Mononuclear cell (primary cell): ENCODE data around the gene SLC66A3. TPM values are rescaled to one million over a fixed set of nuclear protein-coding genes. Genes with fewer than 3 reads are reported as not detected.

Experiments
- H3K27me3 ChIP-seq: 2 replicates; pipeline ENCODE4 v1.6.0; 2011; ENCODE audit warnings: low read length, control low read depth; ENCODE audit not compliant: insufficient read depth
- H3K4me1 ChIP-seq: 2 replicates; pipeline ENCODE4 v1.5.1; 2011; ENCODE audit warnings: mild to moderate bottlenecking, low read length, control low read depth; ENCODE audit not compliant: insufficient read depth
- H3K4me3 ChIP-seq: 2 replicates; pipeline ENCODE4 v1.5.1; 2011; ENCODE audit warnings: mild to moderate bottlenecking, low read length, moderate library complexity
- H3K9me3 ChIP-seq: 2 replicates; pipeline ENCODE4 v1.5.1; 2011; ENCODE audit warnings: low read depth, mild to moderate bottlenecking, control low read depth, low read length
- total RNA-seq: library from RNA; depleted of rRNA; stranded (reverse); fragments of >200 nt; gene quantifications from one replicate; pipeline ENCODE4 v1.2.3, GENCODE V29; 2012

SLC66A3 gene
- total RNA-seq, 1 donor, result 40.0 TPM

GRCh38 chr2:11129598-11130449, 25.4 kb upstream of the SLC66A3 start:
- Histone ChIP-seq H3K4me1 (peaks cover 31% of the 10 kb centered on the region), H3K9me3 (no peaks in the 10 kb centered on the region), H3K27me3 (no peaks in the 10 kb centered on the region), H3K4me3 (peak overlapping the region; percentile 15)

- Histone ChIP-seq H3K9me3 (no peaks in the 10 kb centered on the region), H3K4me1 (peaks cover 31% of the 10 kb centered on the region), H3K4me3 (no peak overlapping the region), H3K27me3 (no peaks in the 10 kb centered on the region)
These were observed 23.9 kb upstream of the SLC66A3 start for GRCh38 chr2:11131166-11131920.

- Histone ChIP-seq H3K27me3 (no peaks in the 10 kb centered on the region), H3K9me3 (no peaks in the 10 kb centered on the region), H3K4me1 (peaks cover 31% of the 10 kb centered on the region), H3K4me3 (no peak overlapping the region)
These were observed 23.1 kb upstream of the SLC66A3 start for GRCh38 chr2:11132036-11132671.

DNA sequence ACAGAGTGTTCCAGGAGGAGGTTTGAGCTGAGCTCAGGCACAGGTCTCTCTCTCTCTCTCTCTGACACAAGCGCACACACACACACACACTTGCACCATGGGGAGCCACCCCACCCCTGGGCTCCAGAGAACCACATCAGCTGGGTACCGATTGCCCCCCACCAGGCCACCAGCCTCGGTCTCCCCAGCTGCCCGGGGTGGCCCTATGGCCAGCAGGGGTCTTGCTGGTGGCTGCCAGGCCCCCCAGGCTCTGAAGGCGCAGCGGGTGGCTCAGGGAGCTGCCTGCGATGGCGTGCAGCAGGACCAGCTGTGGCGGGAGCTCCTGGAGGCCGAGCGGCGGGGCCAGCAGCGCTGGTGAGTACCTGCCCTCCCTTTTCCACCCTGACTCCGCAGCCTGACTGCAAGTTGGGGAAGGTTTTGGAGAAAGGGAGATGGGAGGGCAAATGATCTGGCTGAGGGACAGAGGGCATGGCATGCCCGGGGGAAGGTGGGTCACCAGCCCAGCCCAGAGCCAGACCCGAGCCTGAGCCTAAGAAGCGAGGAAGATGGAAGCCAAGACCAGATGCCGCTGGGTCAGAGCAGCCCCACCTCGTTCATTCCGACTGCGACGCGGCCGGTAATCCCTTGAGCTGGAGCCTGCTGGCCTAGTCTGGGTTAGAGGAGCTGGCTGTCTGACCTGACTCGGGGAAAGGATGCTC, 21.9 kb upstream of the SLC66A3 start:
- H3K4me1 ChIP-seq, result peaks cover 31% of the 10 kb centered on the region
- no peaks in the 10 kb centered on the region for H3K27me3 ChIP-seq
- H3K9me3 ChIP-seq, result no peaks in the 10 kb centered on the region
- H3K4me3 ChIP-seq, result peak overlapping the region; percentile 37

- Histone ChIP-seq H3K4me3 (no peak overlapping the region), H3K4me1 (peaks cover 31% of the 10 kb centered on the region), H3K9me3 (no peaks in the 10 kb centered on the region), H3K27me3 (no peaks in the 10 kb centered on the region)
These were observed 21.3 kb upstream of the SLC66A3 start for GRCh38 chr2:11133936-11134320.

- Histone ChIP-seq H3K27me3 (no peaks in the 10 kb centered on the region), H3K4me1 (peaks cover 31% of the 10 kb centered on the region), H3K4me3 (no peak overlapping the region), H3K9me3 (no peaks in the 10 kb centered on the region)
These were observed 20.9 kb upstream of the SLC66A3 start for GRCh38 chr2:11134349-11134748.

DNA sequence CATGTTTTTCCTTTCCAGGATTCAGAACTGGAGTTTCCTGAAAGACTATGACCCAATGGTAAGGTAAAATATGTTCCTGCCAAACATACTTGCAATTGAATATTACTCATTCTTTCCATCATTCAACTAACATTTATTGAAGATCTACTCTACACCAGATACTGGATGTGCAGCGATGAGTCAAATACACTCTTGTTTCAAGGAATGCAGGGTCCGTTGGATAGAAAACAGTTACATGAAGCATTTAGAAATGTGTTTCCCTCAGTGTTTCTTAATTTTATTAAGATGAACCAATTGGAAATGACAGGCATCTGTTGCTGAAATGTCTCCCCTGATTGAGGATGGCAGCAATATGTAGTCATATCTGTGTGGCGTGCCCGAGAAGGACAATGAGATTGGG, 14.8 kb upstream of the SLC66A3 start:
- Histone ChIP-seq H3K4me3 (no peak overlapping the region), H3K27me3 (no peaks in the 10 kb centered on the region), H3K4me1 (peaks cover 4% of the 10 kb centered on the region), H3K9me3 (no peaks in the 10 kb centered on the region)

DNA sequence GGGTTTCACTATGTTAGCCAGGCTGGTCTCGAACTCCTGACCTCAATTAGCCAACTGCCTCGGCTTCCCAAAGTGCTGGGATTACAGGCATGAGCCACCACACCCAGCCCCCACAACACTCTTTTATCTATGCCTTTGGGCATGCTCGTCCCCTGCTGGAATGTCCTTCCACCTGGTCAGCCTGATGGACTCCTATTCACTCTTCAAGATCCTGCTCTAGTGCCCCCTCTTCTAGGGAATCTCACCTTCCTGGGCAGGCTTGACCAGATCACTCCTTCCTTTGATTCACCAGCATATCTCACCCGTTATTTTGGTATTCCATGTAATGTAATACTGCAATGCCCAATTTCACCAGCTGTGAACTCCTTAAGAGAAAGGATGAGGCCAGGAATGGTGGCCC, 13.9 kb upstream of the SLC66A3 start:
- H3K4me1 ChIP-seq, result peaks cover 10% of the 10 kb centered on the region
- H3K27me3 ChIP-seq, result no peaks in the 10 kb centered on the region
- H3K4me3 ChIP-seq, result no peak overlapping the region
- H3K9me3 ChIP-seq, result no peaks in the 10 kb centered on the region

DNA sequence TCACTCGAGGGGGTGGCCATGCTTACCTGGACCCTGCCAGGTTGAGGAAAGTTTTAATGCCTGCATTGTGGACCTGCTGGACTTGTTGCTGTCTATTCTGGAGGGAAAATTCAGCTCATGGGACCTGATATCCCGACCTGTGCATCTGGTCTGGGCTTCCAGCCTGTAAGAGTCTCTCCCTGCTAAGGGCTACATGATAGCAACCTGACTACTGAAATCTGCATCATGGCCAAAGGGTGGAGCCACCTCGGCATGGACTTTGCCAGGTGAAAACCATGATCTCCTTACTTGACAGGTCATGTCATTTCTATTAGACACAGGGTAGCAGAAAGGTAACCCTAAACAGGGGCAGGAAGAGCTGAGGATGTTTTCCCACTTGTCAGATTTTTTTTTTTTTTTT, 12.9 kb upstream of the SLC66A3 start:
- Histone ChIP-seq H3K27me3 (no peaks in the 10 kb centered on the region), H3K4me1 (peaks cover 10% of the 10 kb centered on the region), H3K9me3 (no peaks in the 10 kb centered on the region), H3K4me3 (no peak overlapping the region)

GRCh38 chr2:11142987-11143386, 12.3 kb upstream of the SLC66A3 start:
- no peaks in the 10 kb centered on the region for H3K27me3 ChIP-seq
- no peaks in the 10 kb centered on the region for H3K9me3 ChIP-seq
- peaks cover 10% of the 10 kb centered on the region for H3K4me1 ChIP-seq
- no peak overlapping the region for H3K4me3 ChIP-seq

DNA sequence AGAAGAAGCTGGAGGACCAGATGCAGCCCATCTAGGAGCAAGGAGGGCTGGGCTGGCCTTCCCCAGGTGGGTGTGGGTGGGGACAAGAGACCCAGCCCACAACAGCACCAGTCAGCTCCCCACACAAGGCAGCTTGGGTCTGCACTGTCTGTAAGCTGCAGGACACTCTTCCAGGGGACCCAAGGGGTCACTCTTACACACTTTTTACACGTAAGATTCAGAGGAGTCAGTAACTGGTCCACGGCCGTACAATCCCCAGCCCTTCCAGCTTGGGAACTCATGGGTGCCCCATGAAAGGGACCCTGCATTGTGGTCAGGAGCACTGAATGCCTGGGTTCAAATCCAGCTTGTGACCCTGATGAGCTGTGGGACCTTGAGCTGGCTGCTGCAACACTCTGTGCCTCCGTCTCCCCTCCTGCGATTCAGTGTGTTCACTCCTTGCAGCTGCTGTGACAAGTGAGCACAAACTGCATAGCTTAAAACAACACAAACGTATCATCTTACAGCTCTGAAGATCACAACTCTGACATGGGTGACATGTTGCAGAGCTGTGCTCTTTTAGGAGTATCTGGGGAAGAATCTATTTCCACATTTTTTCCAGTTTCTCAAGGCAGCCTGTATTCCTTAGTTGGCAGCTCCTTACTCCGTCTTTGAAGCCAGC, 11.1 kb upstream of the SLC66A3 start:
- peaks cover 10% of the 10 kb centered on the region for H3K4me1 ChIP-seq
- H3K9me3 ChIP-seq, result no peaks in the 10 kb centered on the region
- H3K4me3 ChIP-seq, result no peak overlapping the region
- H3K27me3 ChIP-seq, result no peaks in the 10 kb centered on the region

DNA sequence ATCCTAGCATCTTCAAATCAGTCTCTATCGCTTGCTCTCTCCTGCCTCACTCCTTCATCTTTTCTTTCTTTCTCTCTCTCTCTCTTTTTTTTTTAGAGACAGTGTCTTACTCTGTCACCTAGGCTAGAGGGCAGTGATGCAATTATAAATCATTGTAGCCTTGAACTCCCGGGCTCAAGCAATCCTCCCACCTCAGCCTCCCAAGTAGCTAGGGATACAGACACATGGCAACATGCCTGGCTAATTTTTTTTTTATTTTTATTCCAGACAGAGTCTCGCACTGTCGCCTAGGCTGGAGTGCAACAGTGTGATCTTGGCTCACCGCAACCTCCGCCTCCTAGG, 10.6 kb upstream of the SLC66A3 start:
- peaks cover 10% of the 10 kb centered on the region for H3K4me1 ChIP-seq
- no peak overlapping the region for H3K4me3 ChIP-seq
- no peaks in the 10 kb centered on the region for H3K27me3 ChIP-seq
- H3K9me3 ChIP-seq, result no peaks in the 10 kb centered on the region

DNA sequence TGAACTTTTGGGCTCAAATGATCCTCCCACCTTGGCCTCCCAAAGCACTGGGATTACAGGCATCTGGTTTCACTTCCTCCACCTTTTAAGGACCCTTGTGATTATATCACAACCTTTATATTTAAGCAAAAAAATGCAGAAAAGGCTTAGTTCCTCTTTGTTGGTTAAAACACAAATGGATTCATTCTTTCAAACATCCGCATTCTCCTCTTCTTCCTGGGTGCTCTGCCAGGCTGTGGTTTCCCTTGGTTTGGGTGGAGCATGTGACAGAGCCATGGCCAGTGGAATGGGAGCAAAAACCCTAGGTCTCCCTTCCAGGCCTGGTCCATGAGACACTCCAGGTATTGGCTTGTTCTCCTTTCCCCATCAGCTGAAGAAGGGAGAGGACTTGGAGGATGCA, 9.9 kb upstream of the SLC66A3 start:
- Histone ChIP-seq H3K4me1 (peaks cover 10% of the 10 kb centered on the region), H3K9me3 (no peaks in the 10 kb centered on the region), H3K4me3 (no peak overlapping the region), H3K27me3 (no peaks in the 10 kb centered on the region)

DNA sequence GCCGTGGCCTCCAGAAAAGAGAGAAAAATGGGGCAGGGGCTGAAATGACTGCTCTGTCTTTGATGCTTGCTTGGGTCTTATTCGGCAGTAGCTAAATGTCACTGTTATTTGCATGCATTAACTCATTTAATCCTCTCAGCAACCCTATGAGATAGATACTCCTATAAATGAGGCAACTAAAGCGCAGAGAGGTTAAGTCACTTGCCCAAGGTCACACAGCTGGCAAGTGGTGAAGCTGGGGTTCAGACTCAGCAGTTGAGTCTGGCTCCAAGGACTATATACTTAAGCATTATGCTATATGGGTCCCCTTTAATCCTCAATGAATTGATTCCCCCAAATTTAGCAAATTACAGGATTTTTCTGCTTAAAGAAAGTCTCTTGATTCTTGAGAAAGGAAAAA, 9.2 kb upstream of the SLC66A3 start:
- H3K9me3 ChIP-seq, result no peaks in the 10 kb centered on the region
- no peaks in the 10 kb centered on the region for H3K27me3 ChIP-seq
- peaks cover 10% of the 10 kb centered on the region for H3K4me1 ChIP-seq
- no peak overlapping the region for H3K4me3 ChIP-seq
